A549 (cell line): ENCODE data around the gene CDC26. TPM values are rescaled to one million over a fixed set of nuclear protein-coding genes. Genes with fewer than 3 reads are reported as not detected.

Experiments used
- ATAC-seq, 2 experiments: fragments of 200-7000 bp in 1 of 2; fragments of >200 bp in 1 of 2; cut with Nextera tagmentation in 1 of 2; cut with Tn5 transposase in 1 of 2; 3 replicates each; pipeline versions ENCODE4 v1.8.0 to v1.9.1; 2018 to 2020; ENCODE audit warnings: mild to moderate bottlenecking in 1 of 2, moderate library complexity in 1 of 2
- CTCF ChIA-PET: fragments of 300-600 bp; sonication (Branson Sonifier 250); formaldehyde crosslinking; extraction: SDS; loops from one replicate; lab custom pipeline; 2021; ENCODE audit warnings: antibody characterized with exemption, inconsistent platforms; lab: Yijun Ruan, JAX
- POLR2A ChIA-PET: fragments of 350-600 bp; formaldehyde crosslinking; extraction: SDS; loops from one replicate; lab custom pipeline; 2021; ENCODE audit warnings: antibody characterized with exemption, inconsistent platforms; lab: Yijun Ruan, JAX
- DNase-seq, 2 experiments: peaks; one replicate each; pipeline versions ENCODE4 v3.0.0 to v3.0.0-alpha.2; 2011 to 2016; ENCODE audit warnings: low read depth in 1 of 2, low spot score in 1 of 2
- FAIRE-seq: peaks from 2 replicates; lab custom pipeline; 2011; peaks lifted over from hg19 to GRCh38; lab: Jason Lieb, UNC
- H3K27ac ChIP-seq, 2 experiments: fragments of >200 bp; sonication (Bioruptor Twin); formaldehyde crosslinking; 3 replicates each; pipeline ENCODE4 v1.5.1; 2016 to 2017
- H3K4me1 ChIP-seq: fragments of >200 bp; sonication (Bioruptor Twin); formaldehyde crosslinking; 3 replicates; pipeline ENCODE4 v1.6.1; 2016
- H3K4me2 ChIP-seq: fragments of >200 bp; sonication (Bioruptor Twin); formaldehyde crosslinking; 3 replicates; pipeline ENCODE4 v1.6.1; 2016
- H3K4me3 ChIP-seq: fragments of >200 bp; sonication (Bioruptor Twin); formaldehyde crosslinking; 3 replicates; pipeline ENCODE4 v1.5.1; 2016
- H3K9me3 ChIP-seq: fragments of >200 bp; sonication (Bioruptor Twin); formaldehyde crosslinking; 3 replicates; pipeline ENCODE4 v1.6.1; 2016
- BCL3 ChIP-seq: fragments of >200 bp; sonication (Bioruptor Twin); formaldehyde crosslinking; IDR thresholded peaks from 3 replicates; pipeline ENCODE4 v1.6.1; 2016
- BHLHE40 ChIP-seq: IDR thresholded peaks from 2 replicates; pipeline ENCODE4 v1.6.1; 2012; ENCODE audit warnings: low read depth, low read length, inconsistent platforms
- CHD2 ChIP-seq: fragments of 150-350 bp; IDR thresholded peaks from 2 replicates; pipeline ENCODE4 v1.6.1; 2014; ENCODE audit warnings: low read length; ENCODE audit not compliant: partially characterized antibody
- EHMT2 ChIP-seq: fragments of 200-600 bp; sonication (generic); IDR thresholded peaks from 2 replicates; pipeline ENCODE4 v1.6.1; 2016; ENCODE audit warnings: antibody characterized with exemption, low read depth, mild to moderate bottlenecking, moderate library complexity
- FOSB ChIP-seq: fragments of 250-450 bp; sonication (Bioruptor Pico); IDR thresholded peaks from 2 replicates; pipeline ENCODE4 v1.5.0; 2020; ENCODE audit warnings: mild to moderate bottlenecking, moderate library complexity
- FOXS1 ChIP-seq: fragments of 250-450 bp; sonication (Bioruptor Pico); IDR thresholded peaks from 2 replicates; pipeline ENCODE4 v1.5.0; 2020; ENCODE audit warnings: mild to moderate bottlenecking, moderate library complexity
- GATA3 ChIP-seq: IDR thresholded peaks from 2 replicates; pipeline ENCODE4 v1.6.1; 2012; ENCODE audit warnings: borderline replicate concordance
- HEYL ChIP-seq: fragments of 250-450 bp; sonication (Bioruptor Pico); IDR thresholded peaks from 2 replicates; pipeline ENCODE4 v1.8.0; 2021; ENCODE audit warnings: mild to moderate bottlenecking, moderate library complexity
- HMGXB4 ChIP-seq: fragments of 250-450 bp; sonication (Bioruptor Pico); IDR thresholded peaks from 2 replicates; pipeline ENCODE4 v1.5.0; 2021; ENCODE audit warnings: mild to moderate bottlenecking, moderate library complexity, borderline replicate concordance
- HOXA7 ChIP-seq: fragments of 250-450 bp; sonication (Bioruptor Pico); IDR thresholded peaks from 2 replicates; pipeline ENCODE4 v1.5.0; 2020; ENCODE audit warnings: mild to moderate bottlenecking, moderate library complexity
- HOXB13 ChIP-seq: fragments of 250-450 bp; sonication (Bioruptor Pico); IDR thresholded peaks from 2 replicates; pipeline ENCODE4 v1.5.0; 2020; ENCODE audit warnings: low read depth, mild to moderate bottlenecking, moderate library complexity
- JUN ChIP-seq, 2 experiments: fragments of >200 bp; sonication (Bioruptor Twin); formaldehyde crosslinking; IDR thresholded peaks; 2 replicates in 1 of 2; 3 replicates in 1 of 2; pipeline ENCODE4 v1.6.1; 2016 to 2017
- JUNB ChIP-seq: fragments of >200 bp; sonication (Bioruptor Twin); formaldehyde crosslinking; IDR thresholded peaks from 2 replicates; pipeline ENCODE4 v1.6.1; 2016
- KDM5A ChIP-seq: fragments of 200-600 bp; sonication (generic); IDR thresholded peaks from 2 replicates; pipeline ENCODE4 v1.6.1; 2016; ENCODE audit warnings: antibody characterized with exemption, mild to moderate bottlenecking
- MAX ChIP-seq: IDR thresholded peaks from 2 replicates; pipeline ENCODE4 v1.6.1; 2012
- MAZ ChIP-seq: fragments of 150-350 bp; IDR thresholded peaks from 2 replicates; pipeline ENCODE4 v1.6.1; 2014; ENCODE audit warnings: antibody characterized with exemption, low read depth, low read length, borderline replicate concordance
- NPAS2 ChIP-seq: fragments of 250-450 bp; sonication (Bioruptor Pico); IDR thresholded peaks from 2 replicates; pipeline ENCODE4 v1.8.0; 2022; ENCODE audit warnings: mild to moderate bottlenecking, moderate library complexity, borderline replicate concordance
- NR3C1 ChIP-seq: fragments of >200 bp; sonication (Bioruptor Twin); formaldehyde crosslinking; IDR thresholded peaks from 3 replicates; pipeline ENCODE4 v1.6.1; 2017
- PBX3 ChIP-seq: IDR thresholded peaks from 2 replicates; pipeline ENCODE4 v1.6.1; 2012
- POLR2A ChIP-seq: IDR thresholded peaks from 2 replicates; pipeline ENCODE4 v1.6.1; 2012; ENCODE audit warnings: mild to moderate bottlenecking, low read length
- RAD21 ChIP-seq, 2 experiments: fragments of >200 bp in 1 of 2; sonication (Bioruptor Twin) in 1 of 2; formaldehyde crosslinking in 1 of 2; IDR thresholded peaks in 1 of 2; conservative IDR thresholded peaks in 1 of 2; 2 replicates in 1 of 2; 3 replicates in 1 of 2; pipeline ENCODE4 v1.6.1; 2012 to 2018; ENCODE audit warnings: inconsistent platforms in 1 of 2
- RARB ChIP-seq: fragments of 250-450 bp; sonication (Bioruptor Pico); IDR thresholded peaks from 2 replicates; pipeline ENCODE4 v1.8.0; 2021; ENCODE audit warnings: mild to moderate bottlenecking, moderate library complexity
- RCOR1 ChIP-seq: fragments of 150-350 bp; IDR thresholded peaks from 2 replicates; pipeline ENCODE4 v1.6.1; 2014; ENCODE audit warnings: antibody characterized with exemption, low read length, low read depth
- RNF2 ChIP-seq: fragments of 200-600 bp; sonication (generic); IDR thresholded peaks from 2 replicates; pipeline ENCODE4 v1.6.1; 2016; ENCODE audit warnings: low read depth, mild to moderate bottlenecking, antibody characterized with exemption, moderate library complexity, borderline replicate concordance
- WGBS: methylation state at CpG from one replicate; pipeline ENCODE4 v1.1.6; 2017; ENCODE audit errors: missing lambda C conversion rate; 5-methylcytosine and 5-hydroxymethylcytosine counted together
- polyA plus RNA-seq, 4 experiments: library from polyadenylated mRNA; depleted of rRNA in 3 of 4; stranded (reverse); fragments of >200 nt; fragmentation: RNase III in 1 of 4; extraction: RNeasy Plus Mini Kit Qiagen cat#74134 plus additional on column Dnase treatment in 1 of 4; gene quantifications; 2 replicates in 3 of 4; 3 replicates in 1 of 4; pipeline ENCODE4 v1.2.3, GENCODE V29; 2011 to 2017
- TF ChIP-seq, protein P1 (sequence below): fragments of >200 bp; sonication (Bioruptor Twin); formaldehyde crosslinking; IDR thresholded peaks from 3 replicates; pipeline ENCODE4 v1.5.1; 2016

Gene CDC26
- polyA plus RNA-seq, 2 of the 4 experiments (the other 2 are of a cell fraction): 69.0 to 80.7 TPM

GRCh38 chr9:113293285-113293878 is 18.0 kb upstream of the CDC26 start:
- no peak overlapping the region for H3K27ac ChIP-seq
- H3K4me1 ChIP-seq: no peaks in the 10 kb centered on the region
- no peak overlapping the region for H3K4me3 ChIP-seq
- ATAC-seq: no peak
- H3K4me2 ChIP-seq: no peak overlapping the region
- no peaks in the 10 kb centered on the region for H3K9me3 ChIP-seq
- 90% methylated on average over 7 of the region's 7 CpGs for WGBS
- TF ChIP-seq RARB (no peak), BHLHE40 (no peak), JUN (IDR thresholded peaks at IDR 0.05) (no peak), CHD2 (no peak), POLR2A (no peak), FOXS1 (CRISPR knock-in tag) (no peak), JUNB (no peak), MAZ (no peak), EHMT2 (no peak), MAX (no peak), BCL3 (no peak), FOSB (CRISPR knock-in tag) (no peak), NR3C1 (no peak), HOXB13 (CRISPR knock-in tag) (no peak), HOXA7 (CRISPR knock-in tag) (no peak), HMGXB4 (no peak)
- CTCF ChIA-PET: interaction anchor here (1.1 kb wide), 1 partner anchor 313 kb away, joined by 3 read pairs; no protein-coding TSS in a partner anchor
- no peak for FAIRE-seq
- POLR2A ChIA-PET: interaction anchor here (0.5 kb wide), 1 partner anchor 868 kb away, joined by 6 read pairs; no protein-coding TSS in a partner anchor
- no peak for DNase-seq

GRCh38 chr9:113290052-113290607 is 14.8 kb upstream of the CDC26 start:
- no peak overlapping the region for H3K4me2 ChIP-seq
- no peak for TF ChIP-seq RNF2
- no peak for TF ChIP-seq HEYL (CRISPR knock-in tag)
- no peak for TF ChIP-seq RCOR1
- no peak for TF ChIP-seq GATA3
- no peak for TF ChIP-seq POLR2A
- no peak for TF ChIP-seq KDM5A
- TF ChIP-seq, protein P1, sequence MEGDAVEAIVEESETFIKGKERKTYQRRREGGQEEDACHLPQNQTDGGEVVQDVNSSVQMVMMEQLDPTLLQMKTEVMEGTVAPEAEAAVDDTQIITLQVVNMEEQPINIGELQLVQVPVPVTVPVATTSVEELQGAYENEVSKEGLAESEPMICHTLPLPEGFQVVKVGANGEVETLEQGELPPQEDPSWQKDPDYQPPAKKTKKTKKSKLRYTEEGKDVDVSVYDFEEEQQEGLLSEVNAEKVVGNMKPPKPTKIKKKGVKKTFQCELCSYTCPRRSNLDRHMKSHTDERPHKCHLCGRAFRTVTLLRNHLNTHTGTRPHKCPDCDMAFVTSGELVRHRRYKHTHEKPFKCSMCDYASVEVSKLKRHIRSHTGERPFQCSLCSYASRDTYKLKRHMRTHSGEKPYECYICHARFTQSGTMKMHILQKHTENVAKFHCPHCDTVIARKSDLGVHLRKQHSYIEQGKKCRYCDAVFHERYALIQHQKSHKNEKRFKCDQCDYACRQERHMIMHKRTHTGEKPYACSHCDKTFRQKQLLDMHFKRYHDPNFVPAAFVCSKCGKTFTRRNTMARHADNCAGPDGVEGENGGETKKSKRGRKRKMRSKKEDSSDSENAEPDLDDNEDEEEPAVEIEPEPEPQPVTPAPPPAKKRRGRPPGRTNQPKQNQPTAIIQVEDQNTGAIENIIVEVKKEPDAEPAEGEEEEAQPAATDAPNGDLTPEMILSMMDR: no peak
- no peak for TF ChIP-seq BHLHE40
- TF ChIP-seq RARB: no peak
- no peak for TF ChIP-seq NPAS2 (CRISPR knock-in tag)
- TF ChIP-seq RAD21 (conservative IDR thresholded peaks at IDR 0.05 in 1 of 2, IDR thresholded peaks at IDR 0.05 in 1 of 2): no peak
- TF ChIP-seq JUNB: no peak
- no peak for TF ChIP-seq PBX3
- WGBS: 87% methylated on average over 6 of the region's 6 CpGs
- ATAC-seq: no peak
- CTCF ChIA-PET: interaction anchor here (0.6 to 1.6 kb wide), 4 partner anchors 20 to 90 kb away, joined by 3 to 4 read pairs (median 3); partner anchors contain the start of gene WDR31
- H3K27ac ChIP-seq: no peak overlapping the region
- H3K4me1 ChIP-seq: no peaks in the 10 kb centered on the region
- no peaks in the 10 kb centered on the region for H3K9me3 ChIP-seq
- POLR2A ChIA-PET: interaction anchor here (0.6 to 1.0 kb wide), 2 partner anchors 15 to 16 kb away, joined by 3 read pairs; no protein-coding TSS in a partner anchor
- no peak for DNase-seq
- FAIRE-seq: no peak
- no peak overlapping the region for H3K4me3 ChIP-seq
